Mammary epithelial cell (primary cell): Measurements from ENCODE around the gene CPSF2.

Experiments
- EZH2 ChIP-seq: IDR thresholded peaks from 2 replicates; pipeline ENCODE4 v1.6.1; 2012; ENCODE audit warnings: low read length, inconsistent platforms, borderline replicate concordance
- TF ChIP-seq, protein P1 (sequence below), 2 donors: IDR thresholded peaks in 1 of 2; conservative IDR thresholded peaks in 1 of 2; 2 replicates each; pipeline ENCODE4 v1.5.1; 2011 to 2012; ENCODE audit warnings: inconsistent platforms in 2 of 2, low read length in 2 of 2, mild to moderate bottlenecking in 2 of 2, control low read depth in 1 of 2, low read depth in 1 of 2; ENCODE audit not compliant: insufficient read depth in 1 of 2; ENCODE audit errors: extremely low read depth in 1 of 2

DNA sequence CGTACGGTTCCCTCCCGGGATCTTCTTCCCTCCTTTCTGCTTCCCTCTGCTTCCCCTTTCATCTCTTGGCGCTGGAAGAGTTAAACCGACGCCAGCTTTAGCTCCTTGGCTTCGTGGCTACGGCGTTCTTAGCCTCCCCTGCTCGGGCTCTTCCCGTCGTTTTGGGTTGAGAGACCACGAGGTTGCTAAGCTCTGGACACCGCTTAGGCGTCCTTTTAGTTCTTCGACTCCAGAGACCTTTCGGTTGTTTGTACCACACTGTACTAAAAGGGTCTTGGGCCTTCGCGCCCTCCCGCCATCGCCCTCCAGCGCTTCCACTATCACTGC lies 545 bp downstream of the CPSF2 start:
- no peak for TF ChIP-seq EZH2
- TF ChIP-seq, protein P1, sequence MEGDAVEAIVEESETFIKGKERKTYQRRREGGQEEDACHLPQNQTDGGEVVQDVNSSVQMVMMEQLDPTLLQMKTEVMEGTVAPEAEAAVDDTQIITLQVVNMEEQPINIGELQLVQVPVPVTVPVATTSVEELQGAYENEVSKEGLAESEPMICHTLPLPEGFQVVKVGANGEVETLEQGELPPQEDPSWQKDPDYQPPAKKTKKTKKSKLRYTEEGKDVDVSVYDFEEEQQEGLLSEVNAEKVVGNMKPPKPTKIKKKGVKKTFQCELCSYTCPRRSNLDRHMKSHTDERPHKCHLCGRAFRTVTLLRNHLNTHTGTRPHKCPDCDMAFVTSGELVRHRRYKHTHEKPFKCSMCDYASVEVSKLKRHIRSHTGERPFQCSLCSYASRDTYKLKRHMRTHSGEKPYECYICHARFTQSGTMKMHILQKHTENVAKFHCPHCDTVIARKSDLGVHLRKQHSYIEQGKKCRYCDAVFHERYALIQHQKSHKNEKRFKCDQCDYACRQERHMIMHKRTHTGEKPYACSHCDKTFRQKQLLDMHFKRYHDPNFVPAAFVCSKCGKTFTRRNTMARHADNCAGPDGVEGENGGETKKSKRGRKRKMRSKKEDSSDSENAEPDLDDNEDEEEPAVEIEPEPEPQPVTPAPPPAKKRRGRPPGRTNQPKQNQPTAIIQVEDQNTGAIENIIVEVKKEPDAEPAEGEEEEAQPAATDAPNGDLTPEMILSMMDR (conservative IDR thresholded peaks at IDR 0.05 in 1 of 2, IDR thresholded peaks at IDR 0.05 in 1 of 2; ENCODE audit: extremely low read depth in 1 of 2, insufficient read depth in 1 of 2, low read depth in 1 of 2, low read length in 2 of 2), result no peak
